AG10803 (cell line): Measurements from ENCODE around the gene STEAP1.

Source experiments
- DNase-seq: peaks from one replicate; pipeline ENCODE4 v3.0.0; 2010; ENCODE audit warnings: low read depth
- H3K4me3 ChIP-seq: 2 replicates; pipeline ENCODE4 v1.5.1; 2011; ENCODE audit warnings: mild to moderate bottlenecking, low read length, control low read depth
- TF ChIP-seq, protein P1 (sequence below): conservative IDR thresholded peaks from 2 replicates; pipeline ENCODE4 v1.5.1; 2011; ENCODE audit warnings: mild to moderate bottlenecking, low read length, control low read depth, inconsistent platforms

STEAP1 gene

GRCh38 chr7:90209776-90210175 lies 55.5 kb downstream of the STEAP1 start:
- peak; percentile 38 for DNase-seq
- no peak overlapping the region for H3K4me3 ChIP-seq
- TF ChIP-seq, protein P1, sequence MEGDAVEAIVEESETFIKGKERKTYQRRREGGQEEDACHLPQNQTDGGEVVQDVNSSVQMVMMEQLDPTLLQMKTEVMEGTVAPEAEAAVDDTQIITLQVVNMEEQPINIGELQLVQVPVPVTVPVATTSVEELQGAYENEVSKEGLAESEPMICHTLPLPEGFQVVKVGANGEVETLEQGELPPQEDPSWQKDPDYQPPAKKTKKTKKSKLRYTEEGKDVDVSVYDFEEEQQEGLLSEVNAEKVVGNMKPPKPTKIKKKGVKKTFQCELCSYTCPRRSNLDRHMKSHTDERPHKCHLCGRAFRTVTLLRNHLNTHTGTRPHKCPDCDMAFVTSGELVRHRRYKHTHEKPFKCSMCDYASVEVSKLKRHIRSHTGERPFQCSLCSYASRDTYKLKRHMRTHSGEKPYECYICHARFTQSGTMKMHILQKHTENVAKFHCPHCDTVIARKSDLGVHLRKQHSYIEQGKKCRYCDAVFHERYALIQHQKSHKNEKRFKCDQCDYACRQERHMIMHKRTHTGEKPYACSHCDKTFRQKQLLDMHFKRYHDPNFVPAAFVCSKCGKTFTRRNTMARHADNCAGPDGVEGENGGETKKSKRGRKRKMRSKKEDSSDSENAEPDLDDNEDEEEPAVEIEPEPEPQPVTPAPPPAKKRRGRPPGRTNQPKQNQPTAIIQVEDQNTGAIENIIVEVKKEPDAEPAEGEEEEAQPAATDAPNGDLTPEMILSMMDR: no peak

DNA sequence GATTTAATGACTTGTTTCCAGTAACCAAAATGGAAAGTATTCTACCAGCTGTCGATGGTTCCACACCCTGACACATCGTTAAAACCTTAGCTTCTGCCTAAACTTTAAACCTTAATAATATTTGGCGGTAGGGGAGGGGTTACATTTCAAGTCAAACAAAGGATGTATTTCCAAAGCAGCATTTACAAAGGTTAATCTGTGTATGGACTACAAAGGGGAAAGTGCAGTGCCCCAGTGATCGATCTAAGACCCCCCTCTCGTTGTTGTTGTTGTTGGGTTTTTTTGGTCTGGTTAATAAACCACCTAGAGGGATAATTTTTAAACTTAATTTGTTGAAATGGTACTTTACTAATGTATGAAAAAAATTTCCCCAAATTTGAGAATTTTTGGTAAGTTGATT lies 56.2 kb downstream of the STEAP1 start:
- no peak for DNase-seq
- no peak overlapping the region; the same call in 1 of the 2 replicates for H3K4me3 ChIP-seq
- TF ChIP-seq, protein P1: no peak

- H3K4me3 ChIP-seq: peak overlapping the region; percentile 77
- TF ChIP-seq, protein P1: no peak
- no peak for DNase-seq
Observed at GRCh38 chr7:90210981-90211380, 56.7 kb downstream of the STEAP1 start.

DNA sequence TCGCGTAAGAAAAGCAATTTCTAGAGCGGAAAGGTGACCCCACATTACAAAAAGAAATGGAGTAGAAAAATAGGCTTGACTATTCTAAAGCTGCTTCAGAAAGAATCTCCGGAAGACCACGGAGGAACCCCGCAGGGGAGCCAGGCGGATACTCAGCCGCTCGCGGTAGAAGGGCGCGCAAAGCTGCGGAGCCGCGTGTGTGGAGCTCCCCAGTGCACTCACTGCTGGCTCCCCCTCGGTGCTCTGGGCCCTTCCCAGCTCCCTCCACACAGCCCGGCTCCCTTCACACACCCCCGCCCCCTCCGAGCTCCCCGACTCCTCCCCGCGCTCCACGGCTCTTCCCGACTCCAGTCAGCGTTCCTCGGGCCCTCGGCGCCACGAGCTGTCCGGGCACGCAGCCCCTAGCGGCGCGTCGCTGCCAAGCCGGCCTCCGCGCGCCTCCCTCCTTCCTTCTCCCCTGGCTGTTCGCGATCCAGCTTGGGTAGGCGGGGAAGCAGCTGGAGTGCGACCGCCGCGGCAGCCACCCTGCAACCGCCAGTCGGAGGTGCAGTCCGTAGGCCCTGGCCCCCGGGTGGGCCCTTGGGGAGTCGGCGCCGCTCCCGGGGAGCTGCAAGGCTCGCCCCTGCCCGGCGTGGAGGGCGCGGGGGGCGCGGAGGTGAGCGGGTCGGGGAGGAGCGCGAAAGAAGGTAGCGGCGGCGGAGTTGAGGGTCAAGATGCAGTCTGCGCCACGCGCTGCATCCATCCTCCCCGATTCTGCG lies 57.3 kb downstream of the STEAP1 start, which contains the start of gene STEAP2:
Gene STEAP2 (plus strand): TSS at position 350 of the 758 bp plus-strand sequence. CDS start 13,343 bp downstream, outside the sequence.
- peak; percentile 96 for DNase-seq
- H3K4me3 ChIP-seq: peak within 1 kb of the TSS; percentile 77
- TF ChIP-seq, protein P1: peak; percentile 51

- TF ChIP-seq, protein P1: no peak
- DNase-seq: no peak
- H3K4me3 ChIP-seq: peak overlapping the region; percentile 77
Observed at GRCh38 chr7:90212149-90212495, 57.9 kb downstream of the STEAP1 start.

- peak overlapping the region; percentile 77 for H3K4me3 ChIP-seq
- TF ChIP-seq, protein P1: no peak
- DNase-seq: no peak
Observed at GRCh38 chr7:90213521-90213920, 59.3 kb downstream of the STEAP1 start.
